GM18508 (cell line): ENCODE results near the gene CD109.
"Not testable (repeated sequence)": the region's sequence is repeated elsewhere in the genome, so short reads cannot be mapped to it uniquely, and the experiment has no call there.

Experiments
- ATAC-seq: cut with Tn5 transposase; IDR thresholded peaks from one replicate; pipeline ENCODE4 v1.9.1; 2021; ENCODE audit warnings: moderate number of reproducible peaks; ENCODE audit not compliant: insufficient read depth, unreplicated experiment

The CD109 gene

DNA sequence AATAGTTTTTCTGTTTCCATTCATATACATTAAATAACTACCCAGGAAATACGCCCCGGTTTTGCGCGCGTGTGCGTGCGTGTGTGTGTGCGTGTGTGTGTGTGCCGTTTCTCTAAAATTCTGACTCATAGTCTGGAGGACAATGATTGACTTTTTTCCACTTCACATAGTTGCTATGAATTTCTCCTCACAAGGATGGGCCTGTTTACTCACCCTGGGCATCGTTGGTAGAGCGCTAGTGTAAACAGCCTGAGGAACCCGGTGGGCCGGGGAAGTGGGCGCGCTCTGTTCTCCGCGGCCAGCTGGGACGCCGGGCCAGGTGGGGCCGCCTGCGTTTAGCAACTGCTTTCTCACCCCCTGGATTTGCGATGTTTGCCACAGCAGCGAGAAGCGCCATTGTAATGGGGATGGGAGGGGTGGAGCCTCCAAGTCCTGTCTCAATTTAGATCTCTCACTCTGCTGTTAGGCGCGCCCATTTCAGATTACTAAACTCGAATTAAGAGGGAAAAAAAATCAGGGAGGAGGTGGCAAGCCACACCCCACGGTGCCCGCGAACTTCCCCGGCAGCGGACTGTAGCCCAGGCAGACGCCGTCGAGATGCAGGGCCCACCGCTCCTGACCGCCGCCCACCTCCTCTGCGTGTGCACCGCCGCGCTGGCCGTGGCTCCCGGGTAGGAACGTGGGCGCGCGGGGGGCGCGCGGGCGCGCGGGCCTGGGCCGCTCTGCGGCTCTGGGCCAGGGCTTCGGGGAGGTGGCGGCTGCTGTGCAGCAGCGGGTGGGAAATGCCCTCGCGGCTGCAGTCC, at the start of gene CD109:
CD109 (plus strand) TSS at position 585 of the 803 bp plus-strand sequence; CDS start at position 598, 13 bp downstream.
- ATAC-seq, result no peak

DNA sequence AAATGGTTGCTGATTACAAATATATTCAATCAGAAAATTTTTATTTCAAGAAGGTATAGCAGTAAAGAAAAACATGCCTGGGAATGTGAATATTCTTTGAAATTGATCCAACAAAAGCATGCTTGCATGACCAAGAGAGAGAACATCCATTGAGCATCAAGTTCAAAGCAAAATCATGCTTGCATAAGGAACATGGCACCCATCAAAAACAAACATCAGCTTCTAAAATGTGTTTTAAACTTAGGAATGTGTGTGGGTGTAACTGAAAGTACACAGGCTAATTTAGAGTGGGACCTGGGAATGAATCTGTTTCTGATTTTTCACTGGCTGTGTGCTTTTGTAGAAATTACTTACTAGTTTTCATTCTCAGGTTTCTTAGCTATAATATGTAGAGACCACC, 47.8 kb upstream of the CD109 start:
- ATAC-seq, result no peak

DNA sequence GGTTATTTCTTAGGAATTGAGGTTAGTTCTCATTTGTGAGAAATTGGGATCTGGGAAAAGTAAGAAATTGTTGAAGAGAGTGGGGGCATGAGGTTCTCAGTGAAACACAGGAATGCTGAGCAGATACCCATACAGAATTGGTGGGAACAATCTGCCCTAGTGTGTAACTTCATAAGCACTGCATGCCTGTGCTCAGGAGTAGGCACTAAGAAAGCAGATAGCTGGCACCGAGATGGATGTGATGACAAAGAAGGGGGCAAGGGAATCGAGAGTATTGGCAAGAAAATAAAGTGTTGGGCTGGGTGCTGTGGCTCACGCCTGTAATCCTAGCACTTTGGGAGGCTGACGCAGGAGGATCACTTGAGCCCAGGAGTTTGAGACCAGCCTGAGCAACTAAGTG, 46.2 kb upstream of the CD109 start:
- ATAC-seq, result no peak

DNA sequence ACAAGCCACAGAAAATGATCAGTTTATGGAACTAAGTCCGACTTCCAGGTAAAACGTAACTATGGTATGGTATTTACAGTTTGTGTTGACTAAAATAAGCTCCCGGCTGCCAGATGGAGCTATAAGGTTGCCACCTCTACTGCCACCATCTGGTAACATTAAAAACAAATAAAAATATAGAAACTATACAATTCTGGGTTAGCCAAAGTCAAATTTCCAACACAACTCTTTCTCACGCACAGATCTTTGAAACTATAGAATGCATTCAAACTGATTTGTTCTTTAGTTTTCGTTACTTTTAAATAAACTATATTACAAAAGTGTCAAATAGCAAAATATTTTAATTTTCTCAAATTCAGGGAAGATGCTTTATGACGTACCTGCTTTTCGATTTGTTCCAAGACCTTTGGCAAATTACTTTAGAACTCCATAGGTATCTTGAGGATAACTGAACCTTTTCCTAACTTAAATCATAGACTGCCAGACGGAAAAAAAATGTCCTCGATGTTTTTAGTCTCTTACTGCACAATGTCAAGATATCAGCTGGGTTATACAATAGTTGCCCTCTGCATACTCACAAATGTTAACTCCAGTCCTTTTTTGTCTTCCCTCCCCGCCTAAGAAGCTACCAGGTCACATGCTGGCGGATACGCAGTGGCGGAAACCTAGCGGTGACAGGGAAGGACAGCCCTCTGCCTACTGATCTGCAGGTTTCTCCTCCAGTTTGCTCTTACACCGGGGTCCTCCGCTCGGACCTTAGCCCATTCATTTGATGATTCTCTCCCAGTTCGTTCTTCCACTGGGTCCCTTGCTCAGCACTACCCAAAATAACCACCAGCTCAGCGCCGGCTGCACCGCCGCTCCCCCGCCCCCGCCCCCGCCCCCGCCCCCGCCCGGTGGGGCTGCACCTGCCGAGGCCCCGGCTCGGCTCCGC, 43.1 kb upstream of the CD109 start:
- peak; percentile 42 for ATAC-seq

DNA sequence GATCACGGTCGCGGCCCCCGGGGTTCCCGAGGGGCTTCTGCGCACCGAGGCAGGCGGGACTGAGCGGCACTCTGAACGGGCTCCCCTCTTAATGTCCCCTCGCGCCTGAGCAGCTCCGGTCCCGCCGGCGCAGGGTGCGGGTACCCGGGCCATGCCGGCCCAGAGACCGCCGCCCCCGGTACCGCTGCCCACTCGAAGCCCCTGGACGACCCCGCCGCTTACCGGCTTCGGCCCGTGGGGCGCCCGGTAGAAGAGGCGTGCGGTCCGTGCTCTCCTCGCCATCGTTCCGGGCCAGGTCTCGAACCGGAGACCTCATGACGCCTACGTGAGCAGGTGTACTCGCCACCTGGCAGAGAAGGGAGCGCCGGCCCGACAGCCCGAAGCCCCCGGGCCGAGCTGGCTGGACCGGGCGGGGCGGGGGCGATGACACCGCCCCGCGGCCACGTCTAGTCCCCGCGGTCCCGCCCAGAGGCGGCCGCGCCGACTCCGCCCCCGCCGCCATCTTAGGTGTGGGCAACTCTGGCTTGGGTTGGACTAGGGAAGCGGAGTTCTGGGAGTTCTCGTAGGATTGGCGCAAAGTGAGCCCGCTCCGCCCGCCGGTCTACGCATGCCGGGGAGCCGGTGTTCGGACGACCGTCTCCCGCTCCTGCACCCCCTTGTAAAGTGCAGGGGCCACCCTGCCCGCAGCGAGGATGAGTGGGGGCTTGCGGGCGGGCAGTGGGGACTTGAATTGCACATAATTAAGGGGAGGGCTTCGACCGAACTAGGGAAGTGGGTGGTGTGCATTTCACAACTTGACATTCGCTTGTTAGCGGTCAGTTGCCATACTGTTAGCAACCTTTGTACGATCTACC, 42.2 kb upstream of the CD109 start, which contains the start of gene SLC17A5:
SLC17A5 (minus strand) TSS at position 422 of the 854 bp plus-strand sequence; CDS start at position 316, 106 bp downstream.
- ATAC-seq, result peak; percentile 55

DNA sequence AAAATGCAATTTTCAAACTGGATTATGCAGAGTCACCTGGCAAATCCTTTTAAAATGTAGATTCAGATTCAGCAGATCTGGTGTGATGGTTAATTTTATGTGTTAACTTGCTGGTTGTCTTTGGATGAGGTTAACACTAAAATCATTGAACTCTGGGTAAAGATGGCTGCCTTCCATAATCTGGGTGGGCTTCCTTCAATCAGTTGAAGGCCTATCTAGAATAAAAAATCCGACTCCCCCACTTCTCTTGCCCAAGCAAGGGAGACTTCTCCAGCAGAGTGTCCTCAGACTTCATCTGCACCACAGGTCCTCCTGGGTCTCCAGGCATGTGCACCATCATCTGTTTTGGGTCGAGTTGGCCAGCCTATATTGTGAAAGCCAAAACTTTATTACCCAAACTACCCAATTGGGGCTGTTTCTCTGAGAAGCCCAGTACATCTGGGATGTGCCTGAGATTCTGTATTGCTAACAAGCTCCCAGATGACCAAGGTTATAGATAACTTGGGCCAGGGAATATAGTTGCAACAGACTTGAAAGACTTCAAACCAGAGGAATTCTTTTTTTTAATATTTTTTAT, 40.6 kb upstream of the CD109 start:
- ATAC-seq, result no peak

DNA sequence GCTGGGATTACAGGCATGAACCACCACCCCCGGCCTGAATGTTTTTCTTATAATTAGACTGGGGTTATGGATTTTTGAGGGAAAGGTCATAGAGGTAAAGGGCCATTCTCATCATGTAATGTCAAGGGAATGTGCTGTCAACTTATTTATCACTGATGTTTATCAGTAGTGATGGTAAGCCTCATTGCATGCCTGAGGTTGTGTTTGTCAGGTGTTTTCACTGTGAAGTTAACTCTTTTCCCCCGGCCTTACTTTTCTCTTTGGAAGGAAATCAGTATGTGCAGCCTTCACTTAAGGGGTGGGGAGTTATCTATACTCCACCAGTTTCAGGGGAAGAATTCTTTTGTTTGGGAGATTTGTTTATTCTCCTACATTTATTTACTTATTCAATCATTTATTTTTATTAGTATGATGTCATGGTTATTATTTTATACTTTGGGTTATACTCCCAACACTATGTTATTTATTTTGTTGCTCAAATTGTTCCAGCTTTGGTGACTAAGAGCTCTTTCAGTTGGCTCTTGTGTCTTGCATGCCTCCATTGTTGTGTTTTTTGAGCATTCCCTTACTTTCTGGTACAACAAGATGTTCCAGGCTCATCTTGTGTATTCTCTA, 39.4 kb upstream of the CD109 start:
- no peak for ATAC-seq

DNA sequence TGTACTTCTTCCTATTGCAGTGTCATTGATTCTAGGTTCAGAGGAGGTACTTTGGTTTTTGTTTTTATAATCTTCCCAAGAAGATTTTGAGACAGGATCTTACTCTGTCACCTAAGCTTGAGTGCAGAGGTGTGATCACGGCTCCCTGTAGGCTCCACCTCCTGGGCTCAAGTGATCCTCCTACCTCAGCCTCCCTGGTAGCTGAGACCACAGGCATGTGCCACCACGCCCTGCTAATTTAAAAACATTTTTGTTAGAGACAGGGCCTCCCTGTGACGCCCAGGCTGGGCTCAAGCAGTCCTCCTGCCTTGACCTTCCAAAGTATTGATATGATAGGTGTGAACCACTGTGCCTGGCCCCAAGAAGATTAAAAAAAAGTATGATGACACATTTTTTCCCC, 38.8 kb upstream of the CD109 start:
- ATAC-seq, result no peak

DNA sequence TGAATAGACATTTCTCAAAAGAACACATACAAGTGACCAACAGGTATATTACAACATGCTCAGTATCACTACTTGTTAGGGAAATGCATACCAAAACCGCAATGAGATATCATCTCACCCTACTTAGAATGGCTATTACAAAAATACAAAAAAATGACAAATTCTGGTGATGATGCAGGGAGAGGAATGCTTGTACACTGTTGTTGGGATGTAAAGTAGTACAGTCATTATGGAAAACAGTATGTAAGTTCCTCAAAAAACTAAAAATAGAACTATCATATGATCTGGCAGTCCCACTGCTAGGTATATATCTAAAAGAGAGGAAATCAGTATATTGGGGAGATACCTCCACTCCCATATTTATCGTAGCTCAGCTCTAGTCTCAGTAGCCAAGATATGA, 31.3 kb upstream of the CD109 start:
- ATAC-seq, result no peak

DNA sequence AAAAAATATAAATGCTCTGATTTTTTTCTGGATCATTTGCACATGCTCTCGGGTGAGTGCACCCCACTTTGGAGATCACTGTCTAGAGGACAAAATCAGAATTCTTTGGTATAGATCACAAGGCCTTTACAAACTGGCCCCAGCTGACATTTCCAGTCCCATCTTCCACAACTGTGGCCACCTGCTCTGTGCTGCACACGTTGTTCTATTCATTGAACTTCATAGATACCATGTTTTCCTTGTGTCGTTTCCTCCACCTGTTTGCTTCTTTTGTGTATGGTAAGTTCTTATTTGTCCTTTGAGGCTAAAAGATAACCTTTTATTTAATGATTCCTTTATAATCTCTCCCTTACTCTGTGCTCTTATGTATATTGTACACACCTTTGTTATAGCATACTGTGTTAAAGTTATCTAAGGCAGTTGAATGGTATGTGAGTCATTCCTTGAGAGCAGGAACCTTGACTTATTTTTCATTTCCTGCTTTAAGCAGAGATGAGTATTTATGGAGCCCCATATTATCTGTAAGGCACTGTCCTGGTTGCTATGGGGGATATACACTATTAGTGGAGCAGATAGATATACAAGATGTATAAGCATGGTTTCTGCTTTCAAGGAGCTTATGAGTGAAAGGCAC, 30.2 kb upstream of the CD109 start:
- peak; percentile 77 for ATAC-seq

DNA sequence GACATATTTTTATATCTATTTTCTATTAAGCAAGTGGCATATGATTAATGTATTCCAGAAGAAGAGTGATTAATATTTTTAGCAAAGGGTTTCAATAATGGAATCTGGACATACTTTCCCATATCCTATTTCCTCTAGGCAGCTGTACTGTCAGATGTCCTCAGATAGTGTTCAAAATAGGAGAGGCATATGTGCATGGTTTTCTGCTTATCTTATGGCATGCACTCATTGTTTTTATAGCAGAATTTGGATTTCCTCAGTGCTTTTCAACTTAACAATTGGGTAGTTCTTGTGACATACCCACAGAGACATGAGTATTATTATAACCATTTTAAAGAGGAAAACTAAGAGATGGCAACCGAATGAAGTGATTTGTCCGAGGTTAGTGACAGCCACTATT, 29.6 kb upstream of the CD109 start:
- no peak for ATAC-seq

DNA sequence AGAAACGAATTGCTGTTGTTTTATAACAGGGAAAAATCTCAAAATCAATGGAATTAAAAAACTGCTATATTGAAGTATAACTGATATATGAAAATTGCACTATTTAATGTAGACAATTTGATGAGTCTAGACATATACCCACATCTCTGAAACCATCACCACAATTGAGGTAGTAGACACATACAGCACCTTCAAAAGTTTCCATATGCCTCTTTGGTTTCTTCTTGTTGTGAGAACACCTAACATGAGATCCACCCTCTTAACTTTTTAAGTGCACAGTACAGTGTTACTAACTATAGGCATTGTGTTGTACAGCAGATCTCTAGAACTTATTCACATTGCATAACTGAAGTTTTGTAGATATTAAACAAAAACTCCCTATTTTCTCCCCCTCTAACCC, 28.2 kb upstream of the CD109 start:
- no peak for ATAC-seq

DNA sequence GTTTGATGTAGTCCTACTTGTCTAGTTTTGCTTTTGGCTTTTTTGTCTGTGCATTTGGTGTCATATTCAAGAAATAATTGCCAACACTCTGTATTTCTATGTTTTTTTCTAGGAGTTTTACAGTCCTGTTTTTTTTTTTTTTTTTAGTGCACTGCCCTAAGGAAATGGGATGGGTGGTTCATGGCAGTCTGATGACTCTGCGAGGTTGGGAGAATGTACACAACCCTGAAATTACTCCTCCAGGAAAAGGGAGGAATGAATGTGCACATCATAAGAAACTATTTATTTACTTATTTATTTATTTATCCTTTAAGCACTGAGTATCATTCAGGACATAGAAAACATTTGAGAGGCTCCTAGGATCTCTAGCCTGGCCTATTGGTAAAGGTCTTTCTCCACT, 27.0 kb upstream of the CD109 start:
- no peak for ATAC-seq

DNA sequence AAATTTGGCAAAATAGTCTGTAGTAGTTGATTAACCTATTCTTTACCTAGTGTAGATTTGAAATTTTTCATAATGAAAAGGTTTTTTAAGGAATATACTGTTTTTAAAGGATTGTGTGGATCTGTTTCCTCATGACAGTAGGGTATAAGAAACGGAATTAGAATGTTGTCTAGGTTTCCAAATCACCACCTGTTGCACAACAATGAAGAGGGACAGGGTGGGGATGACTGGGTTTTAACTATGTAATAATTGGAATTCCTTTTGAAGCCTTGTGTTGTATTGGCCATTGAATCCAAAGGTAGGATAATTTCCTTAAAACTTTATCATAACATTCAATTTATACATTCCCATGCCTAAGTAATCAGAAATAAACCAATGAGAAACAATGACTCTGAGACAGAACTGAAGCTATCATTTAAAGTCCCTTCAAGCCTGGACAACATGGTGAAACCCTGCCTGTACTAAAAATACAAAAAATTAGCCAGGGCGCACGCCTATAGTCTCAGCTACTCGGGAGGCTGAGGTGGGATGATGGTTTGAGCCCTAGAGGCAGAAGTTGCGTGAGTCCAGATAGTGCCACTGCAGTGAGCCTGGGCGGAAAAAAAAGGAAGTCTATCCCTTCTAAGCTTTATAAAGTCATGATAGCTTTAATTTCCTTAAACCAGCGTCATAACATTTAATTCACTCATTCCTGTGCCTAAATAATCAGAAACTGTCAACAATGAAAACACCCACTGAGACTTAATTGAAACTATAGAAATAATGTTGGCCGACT, 23.9 kb upstream of the CD109 start:
- ATAC-seq, result no peak

DNA sequence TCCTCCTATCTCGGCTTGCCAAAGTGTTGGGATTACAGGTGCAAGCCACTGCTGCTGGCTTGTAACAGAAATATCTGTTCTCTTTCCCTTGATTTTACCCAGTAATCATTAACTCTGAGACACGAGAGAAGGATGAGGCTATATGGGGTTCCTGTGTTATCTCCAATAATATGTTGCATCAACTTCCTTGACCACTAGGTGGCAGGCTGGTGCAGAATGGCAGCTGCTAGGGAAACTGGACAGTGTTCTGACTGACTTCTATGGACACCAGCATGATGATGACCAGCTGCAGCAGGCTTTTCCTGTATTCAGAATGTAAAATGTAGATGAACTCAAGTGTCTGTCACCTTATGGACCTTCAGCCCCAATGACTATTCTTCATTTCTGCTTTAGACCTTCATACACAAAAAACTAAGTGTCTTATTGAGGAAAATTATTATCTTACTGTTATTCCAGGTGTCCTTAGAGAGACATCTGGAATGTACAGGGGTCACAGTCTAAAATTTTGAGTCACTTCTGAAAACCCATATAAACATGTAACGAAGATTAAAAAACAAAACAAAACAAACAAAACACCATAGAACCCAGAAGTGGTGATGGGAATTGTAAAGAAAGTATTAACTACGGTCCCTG, 20.4 kb upstream of the CD109 start:
- peak; percentile 98 for ATAC-seq

DNA sequence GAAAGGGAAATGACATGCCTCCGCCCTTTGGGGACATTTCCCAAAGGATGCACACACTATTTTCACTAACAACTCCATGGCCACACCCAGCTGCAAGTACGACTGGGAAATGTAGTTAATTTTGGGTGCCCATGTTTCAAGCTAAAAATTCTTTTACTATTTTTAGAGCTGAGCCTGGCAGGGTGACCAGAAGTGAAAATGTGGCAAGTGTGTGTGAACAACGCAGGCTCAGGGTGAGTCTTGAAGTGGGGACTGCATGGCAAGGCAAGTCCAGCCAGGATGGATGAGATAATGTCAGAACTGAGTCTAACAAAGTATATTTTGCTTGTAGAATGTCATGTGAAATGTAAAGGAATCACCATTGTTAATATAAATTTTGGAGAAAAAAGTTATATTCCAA, 17.0 kb upstream of the CD109 start:
- no peak for ATAC-seq

DNA sequence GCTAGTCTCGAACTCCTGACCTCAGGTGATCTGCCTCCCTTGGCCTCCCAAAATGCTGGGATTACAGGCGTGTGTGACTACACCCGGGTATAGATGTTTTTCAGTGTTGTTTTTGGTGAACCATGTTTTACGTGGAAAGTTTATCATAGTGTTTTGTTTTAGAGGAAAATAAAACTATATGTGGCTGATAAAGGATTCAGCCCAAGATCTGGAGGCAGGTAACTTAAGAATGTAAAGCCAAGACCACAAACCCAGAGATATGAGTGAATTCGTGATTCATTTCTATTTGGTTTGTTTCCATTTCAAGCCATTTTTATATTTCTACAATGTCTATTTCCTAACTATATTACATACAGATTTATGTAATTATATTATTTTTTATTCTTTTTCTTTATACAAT, 16.2 kb upstream of the CD109 start:
- not testable (repeated sequence) for ATAC-seq
